ENCODE measurements around the gene ADGRL3.

The ADGRL3 gene

GRCh38 chr4:61877893-61878292 lies 677.8 kb downstream of the ADGRL3 start:
- no peaks in the 10 kb centered on the region for H3K9me3 ChIP-seq (ENCODE audit: severe bottlenecking)
- H3K27me3 ChIP-seq (ENCODE audit: insufficient read depth, poor library complexity, severe bottlenecking) = no peaks in the 10 kb centered on the region
- no peak for ATAC-seq (ENCODE audit: low read depth)
- no peaks in the 10 kb centered on the region for H3K4me1 ChIP-seq (ENCODE audit: insufficient read depth, poor library complexity, severe bottlenecking)
- DNase-seq (ENCODE audit: low spot score) = no peak
- no peaks in the 10 kb centered on the region for H3K36me3 ChIP-seq (ENCODE audit: low read depth)
- TF ChIP-seq CTCF (IDR thresholded peaks at IDR 0.05; ENCODE audit: poor library complexity, severe bottlenecking) = no peak
- no peak overlapping the region for H3K4me3 ChIP-seq (ENCODE audit: severe bottlenecking)
- no peak overlapping the region for H3K27ac ChIP-seq (ENCODE audit: poor library complexity, severe bottlenecking)

GRCh38 chr4:61882381-61882780 lies 682.3 kb downstream of the ADGRL3 start:
- H3K4me3 ChIP-seq (ENCODE audit: severe bottlenecking) = no peak overlapping the region
- no peak for DNase-seq (ENCODE audit: low spot score)
- ATAC-seq (ENCODE audit: low read depth) = no peak
- no peak overlapping the region for H3K27ac ChIP-seq (ENCODE audit: poor library complexity, severe bottlenecking)
- no peaks in the 10 kb centered on the region for H3K9me3 ChIP-seq (ENCODE audit: severe bottlenecking)
- no peaks in the 10 kb centered on the region for H3K36me3 ChIP-seq (ENCODE audit: low read depth)
- no peaks in the 10 kb centered on the region for H3K4me1 ChIP-seq (ENCODE audit: insufficient read depth, poor library complexity, severe bottlenecking)
- no peaks in the 10 kb centered on the region for H3K27me3 ChIP-seq (ENCODE audit: insufficient read depth, poor library complexity, severe bottlenecking)
- TF ChIP-seq CTCF (IDR thresholded peaks at IDR 0.05; ENCODE audit: poor library complexity, severe bottlenecking) = no peak

GRCh38 chr4:61886131-61886530 lies 686.0 kb downstream of the ADGRL3 start:
- Histone ChIP-seq H3K4me3 (ENCODE audit: severe bottlenecking) (no peak overlapping the region), H3K4me1 (ENCODE audit: insufficient read depth, poor library complexity, severe bottlenecking) (no peaks in the 10 kb centered on the region), H3K27me3 (ENCODE audit: insufficient read depth, poor library complexity, severe bottlenecking) (no peaks in the 10 kb centered on the region), H3K27ac (ENCODE audit: poor library complexity, severe bottlenecking) (no peak overlapping the region), H3K9me3 (ENCODE audit: severe bottlenecking) (no peaks in the 10 kb centered on the region), H3K36me3 (ENCODE audit: low read depth) (no peaks in the 10 kb centered on the region)
- TF ChIP-seq CTCF (IDR thresholded peaks at IDR 0.05; ENCODE audit: poor library complexity, severe bottlenecking) = no peak
- DNase-seq (ENCODE audit: low spot score) (no peak), ATAC-seq (ENCODE audit: low read depth) (no peak)

GRCh38 chr4:61889117-61889516 lies 689.0 kb downstream of the ADGRL3 start:
- no peak for TF ChIP-seq CTCF (IDR thresholded peaks at IDR 0.05; ENCODE audit: poor library complexity, severe bottlenecking)
- H3K9me3 ChIP-seq (ENCODE audit: severe bottlenecking) = no peaks in the 10 kb centered on the region

GRCh38 chr4:61890321-61890720 lies 690.2 kb downstream of the ADGRL3 start:
- no peak for TF ChIP-seq CTCF (IDR thresholded peaks at IDR 0.05; ENCODE audit: poor library complexity, severe bottlenecking)
- Histone ChIP-seq H3K27ac (ENCODE audit: poor library complexity, severe bottlenecking) (no peak overlapping the region), H3K4me1 (ENCODE audit: insufficient read depth, poor library complexity, severe bottlenecking) (no peaks in the 10 kb centered on the region), H3K4me3 (ENCODE audit: severe bottlenecking) (no peak overlapping the region), H3K27me3 (ENCODE audit: insufficient read depth, poor library complexity, severe bottlenecking) (no peaks in the 10 kb centered on the region), H3K9me3 (ENCODE audit: severe bottlenecking) (no peaks in the 10 kb centered on the region), H3K36me3 (ENCODE audit: low read depth) (no peaks in the 10 kb centered on the region)
- no peak for DNase-seq (ENCODE audit: low spot score)
- ATAC-seq (ENCODE audit: low read depth) = no peak

More at GRCh38 chr4:61889117-61889516, 689.0 kb downstream of the ADGRL3 start:
- H3K27me3 ChIP-seq (ENCODE audit: insufficient read depth, poor library complexity, severe bottlenecking) = no peaks in the 10 kb centered on the region
- no peak overlapping the region for H3K27ac ChIP-seq (ENCODE audit: poor library complexity, severe bottlenecking)
- no peak for ATAC-seq (ENCODE audit: low read depth)
- H3K4me3 ChIP-seq (ENCODE audit: severe bottlenecking) = no peak overlapping the region
- no peaks in the 10 kb centered on the region for H3K4me1 ChIP-seq (ENCODE audit: insufficient read depth, poor library complexity, severe bottlenecking)
- no peaks in the 10 kb centered on the region for H3K36me3 ChIP-seq (ENCODE audit: low read depth)
- no peak for DNase-seq (ENCODE audit: low spot score)

Data from RWPE2 (cell line).